CD14-positive monocyte (primary cell): ENCODE results near the gene C16orf95. TPM values are rescaled to one million over a fixed set of nuclear protein-coding genes. Genes with fewer than 3 reads are reported as not detected.
A peak's percentile ranks its signal among the peaks of the same experiment; 100 is the strongest.

Experiments
- DNase-seq, 3 donors: peaks; one replicate each; pipeline ENCODE4 v3.0.0-alpha.2; 2011 to 2022
- H2AFZ ChIP-seq: 2 replicates; pipeline ENCODE4 v1.6.0; 2012; ENCODE audit warnings: mild to moderate bottlenecking, low read depth, low read length, inconsistent platforms; ENCODE audit not compliant: insufficient read depth, poor library complexity, severe bottlenecking
- H3K27ac ChIP-seq, 2 donors: 1 replicate in 1 of 2; 2 replicates in 1 of 2; pipeline ENCODE4 v1.5.1; 2012 to 2013; ENCODE audit warnings: low read length in 2 of 2, control low read depth in 1 of 2, inconsistent platforms in 1 of 2, low read depth in 1 of 2, mild to moderate bottlenecking in 1 of 2
- H3K27me3 ChIP-seq, 2 donors: one replicate each; pipeline versions ENCODE4 v1.6.0 to v1.6.1; 2011 to 2013; ENCODE audit warnings: low read length in 2 of 2; ENCODE audit not compliant: control insufficient read depth in 2 of 2, insufficient read depth in 2 of 2
- H3K36me3 ChIP-seq, 2 donors: replicated peaks in 1 of 2; 1 replicate in 1 of 2; 2 replicates in 1 of 2; pipeline versions ENCODE4 v1.5.1 to v1.6.1; 2012 to 2013; ENCODE audit warnings: low read length in 2 of 2, control low read depth in 1 of 2, inconsistent platforms in 1 of 2, mild to moderate bottlenecking in 1 of 2; ENCODE audit not compliant: insufficient read depth in 2 of 2, control insufficient read depth in 1 of 2
- H3K4me1 ChIP-seq, 2 donors: 1 replicate in 1 of 2; 2 replicates in 1 of 2; pipeline versions ENCODE4 v1.5.1 to v1.6.1; 2012 to 2013; ENCODE audit warnings: low read length in 2 of 2, control low read depth in 1 of 2, inconsistent platforms in 1 of 2, mild to moderate bottlenecking in 1 of 2, moderate library complexity in 1 of 2; ENCODE audit not compliant: insufficient read depth in 2 of 2, control insufficient read depth in 1 of 2
- H3K4me2 ChIP-seq: replicated peaks from 2 replicates; pipeline ENCODE3; 2012; ENCODE audit warnings: low read length, moderate library complexity, mild to moderate bottlenecking; ENCODE audit not compliant: poor library complexity, severe bottlenecking; ENCODE audit errors: extremely low read depth
- H3K4me3 ChIP-seq, 3 experiments: fragments of 200-600 bp in 1 of 3; sonication (generic) in 1 of 3; replicated peaks in 1 of 3; 1 replicate in 2 of 3; 2 replicates in 1 of 3; pipeline ENCODE4 v1.5.1; 2011 to 2013; ENCODE audit warnings: low read length in 3 of 3, mild to moderate bottlenecking in 3 of 3, control low read depth in 2 of 3, low read depth in 2 of 3, inconsistent platforms in 1 of 3, moderate library complexity in 1 of 3
- H3K79me2 ChIP-seq: 2 replicates; pipeline ENCODE4 v1.6.0; 2012; ENCODE audit warnings: mild to moderate bottlenecking, control low read depth, inconsistent platforms, low read length, moderate library complexity; ENCODE audit not compliant: insufficient read depth
- H3K9ac ChIP-seq: 2 replicates; pipeline ENCODE4 v1.6.0; 2017; ENCODE audit warnings: low read length, mild to moderate bottlenecking; ENCODE audit not compliant: insufficient read depth, poor library complexity, severe bottlenecking
- H3K9me3 ChIP-seq, 2 donors: replicated peaks in 1 of 2; 1 replicate in 1 of 2; 2 replicates in 1 of 2; pipeline versions ENCODE4 v1.5.1 to v1.6.1; 2012 to 2013; ENCODE audit warnings: low read length in 2 of 2, control low read depth in 1 of 2; ENCODE audit not compliant: control insufficient read depth in 1 of 2, insufficient read depth in 1 of 2
- H4K20me1 ChIP-seq: 2 replicates; pipeline ENCODE4 v1.6.0; 2012; ENCODE audit warnings: mild to moderate bottlenecking, low read length, control low read depth, moderate library complexity; ENCODE audit not compliant: insufficient read depth
- H3K27ac Mint-ChIP-seq, 7 donors: one replicate each; pipeline ENCODE4 v1.8.0; 2020; ENCODE audit warnings: mild to moderate bottlenecking in 7 of 7, mixed read lengths in 7 of 7, moderate library complexity in 6 of 7, inconsistent platforms in 2 of 7
- H3K27me3 Mint-ChIP-seq, 3 donors: one replicate each; pipeline ENCODE4 v1.8.0; 2021 to 2022; ENCODE audit warnings: low read depth in 3 of 3, mild to moderate bottlenecking in 3 of 3, mixed read lengths in 3 of 3, moderate library complexity in 3 of 3, inconsistent platforms in 1 of 3
- H3K36me3 Mint-ChIP-seq, 2 donors: one replicate each; pipeline ENCODE4 v1.8.0; 2020; ENCODE audit warnings: mixed read lengths in 2 of 2, inconsistent platforms in 1 of 2, mild to moderate bottlenecking in 1 of 2
- H3K4me1 Mint-ChIP-seq: one replicate; pipeline ENCODE4 v1.8.0; 2020; ENCODE audit warnings: mild to moderate bottlenecking, mixed read lengths
- H3K4me3 Mint-ChIP-seq, 2 donors: one replicate each; pipeline ENCODE4 v1.8.0; 2020; ENCODE audit warnings: mild to moderate bottlenecking in 2 of 2, mixed read lengths in 2 of 2, moderate library complexity in 1 of 2
- H3K9me3 Mint-ChIP-seq, 7 donors: one replicate each; pipeline ENCODE4 v1.8.0; 2020 to 2022; ENCODE audit warnings: mixed read lengths in 7 of 7, mild to moderate bottlenecking in 6 of 7, moderate library complexity in 6 of 7, inconsistent platforms in 2 of 7
- CTCF ChIP-seq: fragments of 200-600 bp; IDR thresholded peaks from one replicate; pipeline ENCODE4 v1.8.0; 2022; ENCODE audit warnings: antibody characterized with exemption, mild to moderate bottlenecking
- WGBS: methylation state at CpG from one replicate; pipeline ENCODE4 v1.1.5; 2013; ENCODE audit warnings: missing lambda C conversion rate; ENCODE audit not compliant: insufficient coverage; 5-methylcytosine and 5-hydroxymethylcytosine counted together
- intact Hi-C, 2 donors: fragments of 100-400 bp; cut with micrococcal nuclease; formaldehyde crosslinking; loops; one replicate each; pipeline versions ENCODE4 v1.15.0 to v1.15.1; 2023
- polyA plus RNA-seq, 3 donors: library from polyadenylated mRNA; depleted of rRNA in 1 of 3; unstranded in 2 of 3; stranded (reverse) in 1 of 3; fragments of 300-500 nt in 2 of 3; fragments of >200 nt in 1 of 3; fragmentation: Illumina TruSeq in 2 of 3; gene quantifications; 1 replicate in 2 of 3; 2 replicates in 1 of 3; pipeline ENCODE4 v1.2.3, GENCODE V29; 2012 to 2021

C16orf95 gene
- polyA plus RNA-seq, 3 donors, result 0.89 to 1.9 (median 1.7) TPM

GRCh38 chr16:87345726-87346424 lies 28.7 kb upstream of the C16orf95 start:
- Histone ChIP-seq H3K4me1 (no peaks in the 10 kb centered on the region), H4K20me1 (no peaks in the 10 kb centered on the region), H3K79me2 (no peaks in the 10 kb centered on the region), H2AFZ (no peak overlapping the region), H3K27me3 (no peaks in the 10 kb centered on the region), H3K36me3 (peaks cover 8 to 13% of the 10 kb centered on the region in 2 donors), H3K9ac (no peak overlapping the region), H3K27ac (no peak overlapping the region), H3K9me3 (no peaks in the 10 kb centered on the region), H3K4me3 (no peak overlapping the region), H3K4me2 (no peak overlapping the region)
- TF ChIP-seq CTCF, result no peak
- intact Hi-C loops, result no loop called here
- H3K27me3 Mint-ChIP-seq, result peaks cover 0 to 14% (median 2%) of the 10 kb centered on the region in 3 donors
- peak overlapping the region in 2 of 7 donors; percentile 52 to 64 for H3K27ac Mint-ChIP-seq
- peak overlapping the region in 1 of 2 donors; percentile 3 for H3K4me3 Mint-ChIP-seq
- WGBS, result 98% methylated on average over 15 of the region's 28 CpGs
- peaks cover 0 to 2% (median 0%) of the 10 kb centered on the region in 7 donors for H3K9me3 Mint-ChIP-seq
- H3K36me3 Mint-ChIP-seq, result peaks cover 42 to 52% of the 10 kb centered on the region in 2 donors
- DNase-seq, result no peak
- peaks cover 6% of the 10 kb centered on the region for H3K4me1 Mint-ChIP-seq

DNA sequence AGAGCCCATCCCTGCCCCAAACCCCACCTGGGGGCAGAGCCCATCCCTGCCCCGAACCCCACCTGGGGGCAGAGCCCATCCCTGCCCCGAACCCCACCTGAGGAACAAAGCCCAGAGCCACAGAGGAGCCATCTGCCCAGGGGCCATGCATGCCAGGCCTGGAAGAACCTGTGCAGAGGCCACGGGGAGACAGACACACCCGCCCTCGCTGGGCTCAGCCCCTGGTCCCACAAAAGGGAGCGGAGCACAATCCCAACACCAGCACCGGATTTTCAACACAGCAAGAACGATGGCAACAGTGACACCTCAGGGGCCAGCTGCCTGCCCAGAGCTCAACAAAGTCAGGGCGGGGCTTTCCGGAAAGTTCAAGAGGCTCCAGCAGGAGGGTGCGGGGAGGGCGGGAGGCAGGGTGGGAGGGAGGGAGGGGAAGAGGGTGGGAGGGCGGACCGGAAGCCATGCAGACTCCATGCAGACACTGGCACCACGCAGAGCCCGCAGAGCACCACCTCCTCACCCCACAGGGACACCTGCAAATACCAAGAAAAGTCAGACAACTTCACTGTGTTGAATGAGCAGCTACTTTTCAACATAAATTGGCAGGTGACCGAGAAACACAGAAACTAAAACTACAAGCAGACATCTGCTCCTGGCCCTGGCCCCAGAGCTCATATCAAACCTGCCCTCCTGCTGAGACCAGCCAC lies 27.9 kb upstream of the C16orf95 start:
- Histone ChIP-seq H3K4me3 (no peak overlapping the region), H3K27me3 (no peaks in the 10 kb centered on the region), H3K27ac (no peak overlapping the region), H3K9me3 (no peaks in the 10 kb centered on the region), H2AFZ (no peak overlapping the region), H3K4me2 (no peak overlapping the region), H4K20me1 (no peaks in the 10 kb centered on the region), H3K36me3 (peaks cover 8 to 13% of the 10 kb centered on the region in 2 donors), H3K9ac (no peak overlapping the region), H3K79me2 (no peaks in the 10 kb centered on the region), H3K4me1 (no peaks in the 10 kb centered on the region)
- H3K27ac Mint-ChIP-seq, result peak overlapping the region in 3 of 7 donors; percentile 52 to 64 (median 55)
- H3K9me3 Mint-ChIP-seq, result peaks cover 0 to 2% (median 0%) of the 10 kb centered on the region in 7 donors
- no peak for DNase-seq
- TF ChIP-seq CTCF, result no peak
- H3K4me3 Mint-ChIP-seq, result peak overlapping the region in 1 of 2 donors; percentile 3
- H3K4me1 Mint-ChIP-seq, result peaks cover 6% of the 10 kb centered on the region
- WGBS, result 71% methylated on average over 10 of the region's 17 CpGs
- intact Hi-C loops, result no loop called here
- peaks cover 48 to 57% of the 10 kb centered on the region in 2 donors for H3K36me3 Mint-ChIP-seq
- peaks cover 0 to 14% (median 2%) of the 10 kb centered on the region in 3 donors for H3K27me3 Mint-ChIP-seq
